Liver (tissue), 9 donors: ENCODE results near the gene IKZF3. TPM values are rescaled to one million over a fixed set of nuclear protein-coding genes. Genes with fewer than 3 reads are reported as not detected.

ENCODE experiments used
- DNase-seq: peaks from one replicate; pipeline ENCODE4 v3.0.0-alpha.2; 2017; ENCODE audit warnings: low spot score
- H3K27ac ChIP-seq, 2 donors: one replicate each; pipeline ENCODE4 v1.7.0; 2013; ENCODE audit warnings: inconsistent platforms in 2 of 2, low read length in 2 of 2, control low read depth in 1 of 2, low read depth in 1 of 2, mild to moderate bottlenecking in 1 of 2
- H3K27me3 ChIP-seq, 4 donors: one replicate each; pipeline versions ENCODE4 v1.6.1 to v1.7.0; 2013; ENCODE audit warnings: low read length in 3 of 4, inconsistent platforms in 1 of 4, mild to moderate bottlenecking in 1 of 4, moderate library complexity in 1 of 4; ENCODE audit not compliant: control insufficient read depth in 4 of 4, insufficient read depth in 4 of 4
- H3K36me3 ChIP-seq, 4 donors: one replicate each; pipeline versions ENCODE4 v1.6.1 to v1.7.0; 2013; ENCODE audit warnings: low read length in 3 of 4, mild to moderate bottlenecking in 3 of 4, low read depth in 1 of 4, moderate library complexity in 1 of 4; ENCODE audit not compliant: control insufficient read depth in 4 of 4, insufficient read depth in 3 of 4
- H3K4me1 ChIP-seq, 4 donors: one replicate each; pipeline versions ENCODE4 v1.6.1 to v1.7.0; 2013; ENCODE audit warnings: low read length in 3 of 4, mild to moderate bottlenecking in 3 of 4, moderate library complexity in 1 of 4; ENCODE audit not compliant: control insufficient read depth in 4 of 4, insufficient read depth in 4 of 4
- H3K4me3 ChIP-seq, 3 donors: one replicate each; pipeline versions ENCODE4 v1.6.1 to v1.7.0; 2013; ENCODE audit warnings: low read length in 3 of 3, control low read depth in 1 of 3, low read depth in 1 of 3, mild to moderate bottlenecking in 1 of 3
- H3K9ac ChIP-seq, 2 donors: one replicate each; pipeline ENCODE4 v1.7.0; 2013; ENCODE audit warnings: low read length in 2 of 2, mild to moderate bottlenecking in 2 of 2, moderate library complexity in 2 of 2, control low read depth in 1 of 2, low read depth in 1 of 2
- H3K9me3 ChIP-seq, 4 donors: one replicate each; pipeline versions ENCODE4 v1.6.1 to v1.7.0; 2013; ENCODE audit warnings: low read length in 3 of 4; ENCODE audit not compliant: control insufficient read depth in 4 of 4
- ATF3 ChIP-seq: IDR thresholded peaks from 2 replicates; pipeline ENCODE4 v1.6.1; 2016; ENCODE audit warnings: antibody characterized with exemption
- CTCF ChIP-seq: fragments of 150-350 bp; IDR thresholded peaks from 2 replicates; pipeline ENCODE4 v1.5.1; 2017; ENCODE audit warnings: improper control_type of control experiment, low read depth, low read length; ENCODE audit not compliant: missing input control
- EGR1 ChIP-seq, 2 donors: IDR thresholded peaks; 2 replicates each; pipeline ENCODE4 v1.6.1; 2016 to 2018; ENCODE audit warnings: antibody characterized with exemption in 2 of 2, low read depth in 2 of 2
- FOXA1 ChIP-seq: IDR thresholded peaks from 2 replicates; pipeline ENCODE4 v1.6.1; 2016; ENCODE audit warnings: antibody characterized with exemption
- FOXA2 ChIP-seq: IDR thresholded peaks from 2 replicates; pipeline ENCODE4 v1.6.1; 2016; ENCODE audit warnings: antibody characterized with exemption
- GABPA ChIP-seq, 2 donors: IDR thresholded peaks in 1 of 2; conservative IDR thresholded peaks in 1 of 2; 2 replicates each; pipeline ENCODE4 v1.6.1; 2016; ENCODE audit warnings: antibody characterized with exemption in 2 of 2, mild to moderate bottlenecking in 1 of 2, moderate library complexity in 1 of 2
- HNF4A ChIP-seq, 2 donors: conservative IDR thresholded peaks; 2 replicates each; pipeline ENCODE4 v1.6.1; 2016; ENCODE audit warnings: antibody characterized with exemption in 2 of 2, mild to moderate bottlenecking in 2 of 2
- HNF4G ChIP-seq: IDR thresholded peaks from 2 replicates; pipeline ENCODE4 v1.6.1; 2016; ENCODE audit warnings: antibody characterized with exemption
- JUND ChIP-seq, 2 donors: IDR thresholded peaks; 2 replicates each; pipeline ENCODE4 v1.6.1; 2016; ENCODE audit warnings: antibody characterized with exemption in 2 of 2
- MAX ChIP-seq: IDR thresholded peaks from 2 replicates; pipeline ENCODE4 v1.6.1; 2016; ENCODE audit warnings: antibody characterized with exemption
- NR2F2 ChIP-seq: IDR thresholded peaks from 2 replicates; pipeline ENCODE4 v1.6.1; 2016; ENCODE audit warnings: antibody characterized with exemption
- RAD21 ChIP-seq, 2 donors: IDR thresholded peaks; 2 replicates each; pipeline ENCODE4 v1.6.1; 2016; ENCODE audit warnings: antibody characterized with exemption in 2 of 2, mild to moderate bottlenecking in 2 of 2
- REST ChIP-seq: IDR thresholded peaks from 2 replicates; pipeline ENCODE4 v1.6.1; 2016; ENCODE audit warnings: antibody characterized with exemption, mild to moderate bottlenecking
- RXRA ChIP-seq, 2 donors: IDR thresholded peaks; 2 replicates each; pipeline ENCODE4 v1.6.1; 2017 to 2018; ENCODE audit warnings: antibody characterized with exemption in 2 of 2, mild to moderate bottlenecking in 1 of 2
- SP1 ChIP-seq: IDR thresholded peaks from 2 replicates; pipeline ENCODE4 v1.6.1; 2018; ENCODE audit warnings: antibody characterized with exemption, mild to moderate bottlenecking
- TAF1 ChIP-seq: conservative IDR thresholded peaks from 2 replicates; pipeline ENCODE4 v1.6.1; 2016; ENCODE audit warnings: antibody characterized with exemption, mild to moderate bottlenecking
- YY1 ChIP-seq: IDR thresholded peaks from 2 replicates; pipeline ENCODE4 v1.6.1; 2016; ENCODE audit warnings: antibody characterized with exemption, mild to moderate bottlenecking
- ZBTB33 ChIP-seq: IDR thresholded peaks from 2 replicates; pipeline ENCODE4 v1.6.1; 2016; ENCODE audit warnings: antibody characterized with exemption
- WGBS: extraction: QIAGEN DNeasy Blood & Tissue Kit; methylation state at CpG from one replicate; pipeline ENCODE4 v1.1.7; 2013; 5-methylcytosine and 5-hydroxymethylcytosine counted together
- polyA plus RNA-seq, 2 donors: library from polyadenylated mRNA; stranded (reverse) in 1 of 2; unstranded in 1 of 2; fragments of 200-250 nt in 1 of 2; fragments of >200 nt in 1 of 2; fragmentation: Nextera tagmentation in 1 of 2; extraction: Ambion mirVana in 1 of 2; gene quantifications; one replicate each; pipeline versions ENCODE4 v1.2.1 to v1.2.3, GENCODE V29; 2013 to 2015
- total RNA-seq, 2 donors: library from RNA; depleted of rRNA; stranded (reverse); fragments of >200 nt; gene quantifications; one replicate each; pipeline ENCODE4 v1.2.3, GENCODE V29; 2014
- donor health status: healthy.
- donor health status: healthy.
- donor health status: healthy.
- donor health status: healthy.
- donor health status: healthy.

IKZF3 gene
- total and polyA plus RNA-seq, 4 donors = 0.32 to 2.3 (median 0.83) TPM

GRCh38 chr17:39738568-39738901 lies 125.6 kb downstream of the IKZF3 start:
- Histone ChIP-seq H3K9ac (peak overlapping the region; percentile 5 to 62), H3K36me3 (peaks cover 0 to 9% (median 4%) of the 10 kb centered on the region in 4 donors), H3K27ac (peak overlapping the region; percentile 80 to 98), H3K9me3 (no peaks in the 10 kb centered on the region), H3K4me3 (peak overlapping the region; percentile 21 to 64 (median 57)), H3K4me1 (peaks cover 0 to 27% (median 17%) of the 10 kb centered on the region in 4 donors), H3K27me3 (no peaks in the 10 kb centered on the region)
- no peak for DNase-seq
- 2% methylated on average over 13 of the region's 13 CpGs for WGBS
- no peak for TF ChIP-seq TAF1
- TF ChIP-seq GABPA (IDR thresholded peaks at IDR 0.05 in 1 of 2, conservative IDR thresholded peaks at IDR 0.05 in 1 of 2) = no peak
- TF ChIP-seq FOXA1 = no peak
- TF ChIP-seq JUND (IDR thresholded peaks at IDR 0.05) = no peak

GRCh38 chr17:39737760-39738567 lies 126.1 kb downstream of the IKZF3 start, which contains the start of gene GRB7:
GRB7 (plus strand) TSS chr17:39737938; CDS start chr17:39742302, 4,364 bp downstream.
- Histone ChIP-seq H3K4me1 (peaks cover 0 to 27% (median 17%) of the 10 kb centered on the region in 4 donors), H3K9ac (peak within 1 kb of the TSS; percentile 41 to 62), H3K27me3 (no peaks in the 10 kb centered on the region), H3K4me3 (peak within 1 kb of the TSS; percentile 21 to 75 (median 64)), H3K9me3 (no peaks in the 10 kb centered on the region), H3K36me3 (peaks cover 0 to 4% (median 1%) of the 10 kb centered on the region in 4 donors), H3K27ac (peak within 1 kb of the TSS; percentile 80 to 98)
- DNase-seq = peak; percentile 55
- 5% methylated on average over 34 of the region's 34 CpGs for WGBS
- TF ChIP-seq EGR1 (IDR thresholded peaks at IDR 0.05; ENCODE audit: low read depth in 2 of 2) (no peak), HNF4G (peak; percentile 9), FOXA1 (no peak), RAD21 (IDR thresholded peaks at IDR 0.05) (no peak), NR2F2 (no peak), REST (peak; percentile 44), ATF3 (no peak), HNF4A (conservative IDR thresholded peaks at IDR 0.05) (peak; percentile 35 to 45), FOXA2 (no peak), MAX (no peak), ZBTB33 (no peak), GABPA (IDR thresholded peaks at IDR 0.05 in 1 of 2, conservative IDR thresholded peaks at IDR 0.05 in 1 of 2) (no peak), RXRA (IDR thresholded peaks at IDR 0.05) (peak; percentile 15 to 36), CTCF (no peak), YY1 (peak; percentile 40), SP1 (peak; percentile 55), JUND (IDR thresholded peaks at IDR 0.05) (no peak), TAF1 (peak; percentile 59)
